ENCODE results near the gene PHLDB2.

The PHLDB2 gene

GRCh38 chr3:112002096-112002971 is 143.3 kb downstream of the PHLDB2 start:
- no peak for ATAC-seq

GRCh38 chr3:112003321-112004080 is 144.4 kb downstream of the PHLDB2 start:
- TF ChIP-seq ARNTL (CRISPR knock-in tag; IDR thresholded peaks at IDR 0.05; ENCODE audit: borderline replicate concordance, low read depth) (no peak), ZFP3 (CRISPR knock-in tag; IDR thresholded peaks at IDR 0.05) (no peak), ZNF8 (CRISPR knock-in tag; IDR thresholded peaks at IDR 0.05) (no peak), CREB5 (CRISPR knock-in tag; IDR thresholded peaks at IDR 0.05; ENCODE audit: low read depth) (no peak), TOX (CRISPR knock-in tag; IDR thresholded peaks at IDR 0.05; ENCODE audit: borderline replicate concordance) (no peak), CSRNP3 (CRISPR knock-in tag; IDR thresholded peaks at IDR 0.05) (no peak), OSR1 (CRISPR knock-in tag; IDR thresholded peaks at IDR 0.05) (no peak), TCF4 (CRISPR knock-in tag; IDR thresholded peaks at IDR 0.05; ENCODE audit: borderline replicate concordance) (no peak), GLIS3 (CRISPR knock-in tag; IDR thresholded peaks at IDR 0.05) (no peak), SNAI2 (CRISPR knock-in tag; IDR thresholded peaks at IDR 0.05) (no peak), POU6F1 (CRISPR knock-in tag; IDR thresholded peaks at IDR 0.05; ENCODE audit: borderline replicate concordance, low read depth) (no peak), PATZ1 (CRISPR knock-in tag; IDR thresholded peaks at IDR 0.05; ENCODE audit: borderline replicate concordance) (no peak)
- no peak for ATAC-seq

More at GRCh38 chr3:112002096-112002971, 143.3 kb downstream of the PHLDB2 start:
- TF ChIP-seq ARNTL (CRISPR knock-in tag; IDR thresholded peaks at IDR 0.05; ENCODE audit: borderline replicate concordance, low read depth) = no peak
- TF ChIP-seq PPARA (CRISPR knock-in tag; IDR thresholded peaks at IDR 0.05; ENCODE audit: borderline replicate concordance) = no peak

- no peak for TF ChIP-seq ZNF8 (CRISPR knock-in tag; IDR thresholded peaks at IDR 0.05)
- no peak for TF ChIP-seq TSHZ2 (CRISPR knock-in tag; IDR thresholded peaks at IDR 0.05)
- TF ChIP-seq ZNF565 (CRISPR knock-in tag; conservative IDR thresholded peaks at IDR 0.05; ENCODE audit: low read depth) = no peak
- TF ChIP-seq TCF4 (CRISPR knock-in tag; IDR thresholded peaks at IDR 0.05; ENCODE audit: borderline replicate concordance) = no peak
- no peak for TF ChIP-seq POU6F1 (CRISPR knock-in tag; IDR thresholded peaks at IDR 0.05; ENCODE audit: borderline replicate concordance, low read depth)
- no peak for TF ChIP-seq TOX (CRISPR knock-in tag; IDR thresholded peaks at IDR 0.05; ENCODE audit: borderline replicate concordance)
- no peak for TF ChIP-seq OSR1 (CRISPR knock-in tag; IDR thresholded peaks at IDR 0.05)
- no peak for TF ChIP-seq ZNF70 (CRISPR knock-in tag; IDR thresholded peaks at IDR 0.05)
- TF ChIP-seq PATZ1 (CRISPR knock-in tag; IDR thresholded peaks at IDR 0.05; ENCODE audit: borderline replicate concordance) = no peak
- TF ChIP-seq GLIS3 (CRISPR knock-in tag; IDR thresholded peaks at IDR 0.05) = no peak
- no peak for TF ChIP-seq RARB (CRISPR knock-in tag; IDR thresholded peaks at IDR 0.05)
- no peak for TF ChIP-seq ESRRG (CRISPR knock-in tag; IDR thresholded peaks at IDR 0.05)
- no peak for TF ChIP-seq PPARA (CRISPR knock-in tag; IDR thresholded peaks at IDR 0.05; ENCODE audit: borderline replicate concordance)
- no peak for ATAC-seq
Measured at GRCh38 chr3:112004187-112004586, 145.1 kb downstream of the PHLDB2 start.
